SK-N-SH (cell line): ENCODE data around the gene TRAPPC12.

ENCODE experiments used
- CTCF ChIP-seq: fragments of 200-600 bp; sonication (generic); IDR thresholded peaks from 2 replicates; pipeline ENCODE4 v1.6.1; 2017; ENCODE audit warnings: antibody characterized with exemption, mild to moderate bottlenecking, moderate library complexity
- EP300 ChIP-seq, 2 experiments: IDR thresholded peaks; 2 replicates each; pipeline versions ENCODE4 v1.4.0 to v1.6.1; 2012; ENCODE audit warnings: borderline replicate concordance in 1 of 2, low read depth in 1 of 2, low read length in 1 of 2
- RAD21 ChIP-seq: IDR thresholded peaks from 2 replicates; pipeline ENCODE4 v1.6.1; 2012; ENCODE audit warnings: mild to moderate bottlenecking, low read length
- RFX5 ChIP-seq: IDR thresholded peaks from 2 replicates; pipeline ENCODE4 v1.6.1; 2012; ENCODE audit warnings: mild to moderate bottlenecking, improper control_type of control experiment, low read length

- TF ChIP-seq CTCF (no peak), RAD21 (no peak), EP300 (IDR thresholded peaks at IDR 0.05; ENCODE audit: borderline replicate concordance in 1 of 2, low read depth in 1 of 2, low read length in 1 of 2) (no peak), RFX5 (no peak)
Observed at GRCh38 chr2:3388412-3388738, 8.9 kb downstream of the TRAPPC12 start.
